GM12864 (cell line): ENCODE data around the gene ITGB8.

Experiments
- DNase-seq: peaks from one replicate; pipeline ENCODE4 v3.0.0-alpha.2; 2011; ENCODE audit warnings: low read depth
- H3K4me3 ChIP-seq: 2 replicates; pipeline ENCODE4 v1.5.1; 2011; ENCODE audit warnings: mild to moderate bottlenecking, low read depth, low read length, control low read depth
- TF ChIP-seq, protein P1 (sequence below): IDR thresholded peaks from 2 replicates; pipeline ENCODE4 v1.5.1; 2011; ENCODE audit warnings: low read depth, mild to moderate bottlenecking, moderate library complexity, low read length, control low read depth, inconsistent platforms; ENCODE audit errors: missing control alignments

The ITGB8 gene

DNA sequence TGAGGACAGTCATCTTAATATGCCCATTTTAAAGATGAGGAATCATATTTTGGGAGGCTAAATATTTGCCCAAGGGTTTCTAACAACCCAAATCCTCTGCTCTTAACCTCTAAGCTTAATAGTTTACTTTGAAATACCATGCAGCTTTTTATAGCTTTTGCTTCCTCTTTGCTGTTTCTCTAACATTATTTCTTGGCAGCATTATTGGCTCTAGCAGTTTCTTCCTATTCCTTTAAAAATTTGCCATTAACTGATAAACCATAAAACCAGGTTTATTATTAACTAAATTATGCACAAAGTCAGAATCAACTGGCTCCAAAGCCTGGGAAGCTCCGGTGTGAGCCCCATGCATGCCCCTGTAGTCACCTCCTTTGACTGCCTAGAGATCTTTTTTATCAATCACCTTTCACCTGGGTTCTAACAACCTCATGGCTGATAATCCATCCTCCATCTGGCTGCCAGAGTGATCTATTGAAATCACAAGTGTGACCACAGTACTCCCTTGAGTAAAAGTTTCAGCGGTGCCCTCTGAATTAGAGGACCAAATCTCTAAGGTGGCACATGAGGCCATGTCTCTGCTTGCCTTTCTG lies 62.4 kb downstream of the ITGB8 start:
- no peak for DNase-seq
- H3K4me3 ChIP-seq: no peak overlapping the region
- TF ChIP-seq, protein P1, sequence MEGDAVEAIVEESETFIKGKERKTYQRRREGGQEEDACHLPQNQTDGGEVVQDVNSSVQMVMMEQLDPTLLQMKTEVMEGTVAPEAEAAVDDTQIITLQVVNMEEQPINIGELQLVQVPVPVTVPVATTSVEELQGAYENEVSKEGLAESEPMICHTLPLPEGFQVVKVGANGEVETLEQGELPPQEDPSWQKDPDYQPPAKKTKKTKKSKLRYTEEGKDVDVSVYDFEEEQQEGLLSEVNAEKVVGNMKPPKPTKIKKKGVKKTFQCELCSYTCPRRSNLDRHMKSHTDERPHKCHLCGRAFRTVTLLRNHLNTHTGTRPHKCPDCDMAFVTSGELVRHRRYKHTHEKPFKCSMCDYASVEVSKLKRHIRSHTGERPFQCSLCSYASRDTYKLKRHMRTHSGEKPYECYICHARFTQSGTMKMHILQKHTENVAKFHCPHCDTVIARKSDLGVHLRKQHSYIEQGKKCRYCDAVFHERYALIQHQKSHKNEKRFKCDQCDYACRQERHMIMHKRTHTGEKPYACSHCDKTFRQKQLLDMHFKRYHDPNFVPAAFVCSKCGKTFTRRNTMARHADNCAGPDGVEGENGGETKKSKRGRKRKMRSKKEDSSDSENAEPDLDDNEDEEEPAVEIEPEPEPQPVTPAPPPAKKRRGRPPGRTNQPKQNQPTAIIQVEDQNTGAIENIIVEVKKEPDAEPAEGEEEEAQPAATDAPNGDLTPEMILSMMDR: no peak

DNA sequence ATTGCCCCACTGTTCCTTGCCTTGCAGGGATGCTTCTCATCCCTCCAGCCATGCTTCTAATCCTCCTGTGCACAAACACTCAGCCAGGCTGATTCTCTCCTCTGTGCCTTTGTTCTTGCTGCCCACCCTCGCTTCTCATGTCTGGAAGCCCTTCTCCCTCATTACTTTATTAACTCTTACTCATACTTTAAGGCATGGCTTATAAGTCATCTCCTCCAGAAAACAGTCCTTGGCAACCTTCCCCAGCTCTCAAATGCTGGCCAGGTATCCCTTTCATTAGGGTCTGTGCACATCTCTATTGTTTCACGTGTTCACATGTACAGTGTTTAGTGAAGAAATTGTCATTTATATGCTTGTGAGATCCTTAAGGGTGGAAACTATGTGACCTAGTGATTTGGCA lies 62.9 kb downstream of the ITGB8 start:
- H3K4me3 ChIP-seq: no peak overlapping the region
- DNase-seq: no peak
- TF ChIP-seq, protein P1: no peak

DNA sequence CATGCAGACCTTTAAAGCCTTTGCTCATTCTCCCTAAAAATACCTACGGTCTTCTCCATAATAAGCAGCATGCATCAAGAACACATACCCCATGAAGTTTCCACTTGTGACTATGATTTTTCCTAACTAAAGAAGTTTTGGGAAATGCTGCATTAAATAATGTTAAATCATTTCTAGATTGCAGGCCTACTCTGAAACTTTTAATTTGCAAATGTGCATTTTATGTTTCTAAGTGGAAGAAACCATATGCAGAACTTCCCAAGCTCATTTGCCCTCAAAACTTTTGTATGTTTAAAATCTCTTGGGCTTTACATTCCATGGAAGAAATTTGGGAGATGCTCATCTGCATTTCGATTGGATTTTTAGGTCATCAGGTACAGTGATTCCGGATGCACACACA lies 63.6 kb downstream of the ITGB8 start:
- TF ChIP-seq, protein P1: no peak
- DNase-seq: no peak
- H3K4me3 ChIP-seq: no peak overlapping the region

DNA sequence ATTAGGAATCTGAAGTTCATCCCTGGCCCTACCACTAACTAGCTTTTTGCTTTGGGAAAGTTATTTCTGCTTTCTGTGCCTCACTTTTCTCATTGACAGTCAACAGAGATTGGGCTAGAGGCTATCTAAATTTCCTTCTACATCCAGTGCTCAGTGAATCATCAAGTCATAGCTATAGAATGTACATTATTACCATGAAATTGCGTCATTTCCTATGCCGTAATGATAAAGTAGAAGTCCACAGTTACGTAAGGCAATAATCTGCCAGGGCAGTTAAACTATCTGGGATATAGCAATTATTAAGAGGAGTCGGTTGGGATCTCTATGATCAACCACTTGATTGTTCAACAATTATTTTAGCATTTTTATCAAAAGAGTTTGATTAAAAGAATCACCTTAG lies 64.4 kb downstream of the ITGB8 start:
- no peak overlapping the region for H3K4me3 ChIP-seq
- DNase-seq: no peak
- TF ChIP-seq, protein P1: no peak

DNA sequence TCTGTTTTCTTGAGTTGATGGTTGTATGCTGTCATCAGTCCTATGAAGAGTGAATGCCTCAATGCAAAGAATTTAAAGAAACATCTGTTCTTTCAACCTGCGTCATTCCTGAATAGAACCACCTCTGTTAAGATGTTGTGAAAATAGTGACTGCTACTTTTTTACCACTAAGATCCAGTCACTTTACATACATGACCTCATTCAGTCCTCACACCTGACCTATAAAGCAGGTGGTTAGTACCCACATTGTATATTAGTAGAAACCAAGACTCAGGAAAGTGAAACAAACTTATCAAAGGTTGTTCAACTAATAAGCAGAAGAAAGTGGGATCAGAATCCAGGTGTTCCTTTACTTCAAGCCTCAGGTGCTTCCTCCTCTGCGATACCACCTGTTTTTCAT lies 64.8 kb downstream of the ITGB8 start:
- no peak overlapping the region for H3K4me3 ChIP-seq
- no peak for DNase-seq
- TF ChIP-seq, protein P1: no peak

DNA sequence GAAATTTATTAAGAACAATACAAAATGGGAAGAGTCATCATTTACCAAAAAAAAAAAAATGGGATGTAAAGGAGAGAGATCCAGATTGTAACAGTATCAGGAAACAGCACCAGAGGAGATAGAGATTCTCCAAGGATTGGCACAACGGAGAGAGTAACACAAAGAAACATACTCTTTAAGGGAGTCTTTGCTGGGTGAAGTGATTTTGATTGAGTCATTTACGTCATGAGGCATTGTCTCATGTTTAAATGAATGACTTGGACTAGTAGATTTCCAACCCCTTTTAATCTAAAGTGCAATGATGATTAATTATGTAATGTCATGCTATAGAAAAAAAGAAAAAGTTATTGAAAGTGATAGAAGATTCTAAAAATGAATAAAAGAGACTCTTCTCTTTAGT lies 68.8 kb downstream of the ITGB8 start:
- TF ChIP-seq, protein P1: no peak
- no peak overlapping the region for H3K4me3 ChIP-seq
- no peak for DNase-seq
